Measurements from ENCODE around the gene RNF123. TPM values are rescaled to one million over a fixed set of nuclear protein-coding genes. Genes with fewer than 3 reads are reported as not detected.

Gene RNF123
- total and polyA plus RNA-seq, 4 donors: 34.3 to 104 (median 40.2) TPM

- TF ChIP-seq, protein P1, sequence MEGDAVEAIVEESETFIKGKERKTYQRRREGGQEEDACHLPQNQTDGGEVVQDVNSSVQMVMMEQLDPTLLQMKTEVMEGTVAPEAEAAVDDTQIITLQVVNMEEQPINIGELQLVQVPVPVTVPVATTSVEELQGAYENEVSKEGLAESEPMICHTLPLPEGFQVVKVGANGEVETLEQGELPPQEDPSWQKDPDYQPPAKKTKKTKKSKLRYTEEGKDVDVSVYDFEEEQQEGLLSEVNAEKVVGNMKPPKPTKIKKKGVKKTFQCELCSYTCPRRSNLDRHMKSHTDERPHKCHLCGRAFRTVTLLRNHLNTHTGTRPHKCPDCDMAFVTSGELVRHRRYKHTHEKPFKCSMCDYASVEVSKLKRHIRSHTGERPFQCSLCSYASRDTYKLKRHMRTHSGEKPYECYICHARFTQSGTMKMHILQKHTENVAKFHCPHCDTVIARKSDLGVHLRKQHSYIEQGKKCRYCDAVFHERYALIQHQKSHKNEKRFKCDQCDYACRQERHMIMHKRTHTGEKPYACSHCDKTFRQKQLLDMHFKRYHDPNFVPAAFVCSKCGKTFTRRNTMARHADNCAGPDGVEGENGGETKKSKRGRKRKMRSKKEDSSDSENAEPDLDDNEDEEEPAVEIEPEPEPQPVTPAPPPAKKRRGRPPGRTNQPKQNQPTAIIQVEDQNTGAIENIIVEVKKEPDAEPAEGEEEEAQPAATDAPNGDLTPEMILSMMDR (IDR thresholded peaks at IDR 0.05; ENCODE audit: low read depth, low read length, missing input control): no peak
These were observed 14.8 kb upstream of the RNF123 start (continued) for GRCh38 chr3:49674497-49674983.

- no peak overlapping the region for H3K9ac ChIP-seq (ENCODE audit: low read depth in 1 of 2, low read length in 2 of 2)
- peaks cover 9 to 42% (median 27%) of the 10 kb centered on the region in 4 donors for H3K4me1 ChIP-seq (ENCODE audit: control insufficient read depth in 4 of 4, insufficient read depth in 4 of 4, low read length in 3 of 4)
These were observed 13.4 kb upstream of the RNF123 start for GRCh38 chr3:49675912-49676311.

More at GRCh38 chr3:49675912-49676311, 13.4 kb upstream of the RNF123 start:
- no peak overlapping the region for H3K27ac ChIP-seq (ENCODE audit: low read depth in 1 of 2, low read length in 2 of 2)
- no peak overlapping the region for H3K4me3 ChIP-seq (ENCODE audit: low read depth in 1 of 3, low read length in 3 of 3)
- H3K36me3 ChIP-seq (ENCODE audit: control insufficient read depth in 4 of 4, insufficient read depth in 3 of 4, low read depth in 1 of 4, low read length in 3 of 4): peaks cover 12 to 44% (median 26%) of the 10 kb centered on the region in 4 donors
- DNase-seq (ENCODE audit: low spot score): no peak
- H3K27me3 ChIP-seq (ENCODE audit: control insufficient read depth in 4 of 4, insufficient read depth in 4 of 4, low read length in 3 of 4): no peaks in the 10 kb centered on the region
- TF ChIP-seq REST (IDR thresholded peaks at IDR 0.05) (no peak), EGR1 (IDR thresholded peaks at IDR 0.05; ENCODE audit: low read depth in 2 of 2) (no peak), HNF4G (IDR thresholded peaks at IDR 0.05) (no peak), RAD21 (IDR thresholded peaks at IDR 0.05) (no peak), NR2F2 (IDR thresholded peaks at IDR 0.05) (no peak), TAF1 (conservative IDR thresholded peaks at IDR 0.05) (no peak), ATF3 (IDR thresholded peaks at IDR 0.05) (no peak), ZBTB33 (IDR thresholded peaks at IDR 0.05) (no peak), HNF4A (conservative IDR thresholded peaks at IDR 0.05) (no peak), YY1 (IDR thresholded peaks at IDR 0.05) (no peak), JUND (IDR thresholded peaks at IDR 0.05) (no peak), RXRA (IDR thresholded peaks at IDR 0.05) (no peak)
- TF ChIP-seq, protein P2, sequence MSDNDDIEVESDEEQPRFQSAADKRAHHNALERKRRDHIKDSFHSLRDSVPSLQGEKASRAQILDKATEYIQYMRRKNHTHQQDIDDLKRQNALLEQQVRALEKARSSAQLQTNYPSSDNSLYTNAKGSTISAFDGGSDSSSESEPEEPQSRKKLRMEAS (IDR thresholded peaks at IDR 0.05): no peak
- 93% methylated on average over 11 of the region's 11 CpGs for WGBS
- no peaks in the 10 kb centered on the region for H3K9me3 ChIP-seq (ENCODE audit: control insufficient read depth in 4 of 4, low read length in 3 of 4)
